ENCODE data around the gene HOXD12. TPM values are rescaled to one million over a fixed set of nuclear protein-coding genes. Genes with fewer than 3 reads are reported as not detected.

HOXD12 gene
- total RNA-seq, 2 donors from 2014 or later, result not detected

DNA sequence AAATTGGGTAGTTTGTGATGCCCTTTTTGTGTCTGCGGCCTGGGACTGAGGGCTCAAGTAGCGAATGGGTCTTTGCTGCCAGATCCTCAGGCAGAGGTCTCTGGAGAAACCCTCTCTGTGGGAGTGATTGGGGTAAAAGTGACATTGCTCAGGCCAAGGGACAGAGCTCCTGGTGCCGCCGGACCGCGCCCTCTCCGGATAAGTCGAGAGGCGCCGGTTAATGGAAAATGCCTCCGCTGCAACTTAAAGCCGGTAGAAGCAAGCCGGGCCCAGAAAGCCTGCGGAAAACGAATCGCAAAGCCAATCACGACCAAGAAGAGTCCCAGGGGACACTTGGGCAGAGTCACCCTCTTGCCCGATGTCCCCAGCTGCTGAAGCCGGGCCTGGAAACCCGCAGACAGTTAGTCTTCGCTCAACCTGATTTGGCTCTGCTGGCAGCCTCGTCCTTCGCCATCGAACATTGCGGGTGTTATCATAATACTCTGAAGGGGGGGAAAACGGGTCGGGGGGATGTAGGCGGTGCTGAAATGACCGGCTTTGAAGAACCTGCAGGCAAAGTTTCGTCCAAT is 352 bp upstream of the HOXD12 start:
- no peak overlapping the region for H3K4me3 ChIP-seq
- no peak overlapping the region for H3K9ac ChIP-seq (ENCODE audit: low read depth in 2 of 2, low read length in 2 of 2)
- no peaks in the 10 kb centered on the region for H3K9me3 ChIP-seq
- no peak for TF ChIP-seq CTCF (IDR thresholded peaks at IDR 0.05)
- peaks cover under 1% of the 10 kb centered on the region for H3K4me1 ChIP-seq
- no peaks in the 10 kb centered on the region for H3K36me3 ChIP-seq
- intact Hi-C loops (cut with DNase I), result no loop called here
- H3K27ac ChIP-seq, result no peak overlapping the region
- peak; percentile 15 for DNase-seq
- H3K27me3 ChIP-seq, result peaks cover 93% of the 10 kb centered on the region

- DNase-seq, result peak; percentile 12
- intact Hi-C loops (cut with DNase I), result no loop called here
- no peaks in the 10 kb centered on the region for H3K36me3 ChIP-seq
- TF ChIP-seq CTCF (IDR thresholded peaks at IDR 0.05), result no peak
- no peak overlapping the region for H3K9ac ChIP-seq (ENCODE audit: low read depth in 2 of 2, low read length in 2 of 2)
- no peaks in the 10 kb centered on the region for H3K9me3 ChIP-seq
- H3K27me3 ChIP-seq, result peaks cover 93% of the 10 kb centered on the region
- H3K4me3 ChIP-seq, result no peak overlapping the region
- no peak overlapping the region for H3K27ac ChIP-seq
- H3K4me1 ChIP-seq, result peaks cover 3% of the 10 kb centered on the region
These were observed 1.0 kb downstream of the HOXD12 start for GRCh38 chr2:176100547-176101140.

GRCh38 chr2:176101216-176101830 is 1.7 kb downstream of the HOXD12 start:
- Histone ChIP-seq H3K27ac (no peak overlapping the region), H3K4me1 (peaks cover 3% of the 10 kb centered on the region), H3K4me3 (no peak overlapping the region), H3K36me3 (no peaks in the 10 kb centered on the region), H3K9me3 (no peaks in the 10 kb centered on the region), H3K9ac (ENCODE audit: low read depth in 2 of 2, low read length in 2 of 2) (no peak overlapping the region), H3K27me3 (peaks cover 93% of the 10 kb centered on the region)
- TF ChIP-seq CTCF (IDR thresholded peaks at IDR 0.05), result no peak
- peak; percentile 13 for DNase-seq
- intact Hi-C loops (cut with DNase I), result no loop called here

DNA sequence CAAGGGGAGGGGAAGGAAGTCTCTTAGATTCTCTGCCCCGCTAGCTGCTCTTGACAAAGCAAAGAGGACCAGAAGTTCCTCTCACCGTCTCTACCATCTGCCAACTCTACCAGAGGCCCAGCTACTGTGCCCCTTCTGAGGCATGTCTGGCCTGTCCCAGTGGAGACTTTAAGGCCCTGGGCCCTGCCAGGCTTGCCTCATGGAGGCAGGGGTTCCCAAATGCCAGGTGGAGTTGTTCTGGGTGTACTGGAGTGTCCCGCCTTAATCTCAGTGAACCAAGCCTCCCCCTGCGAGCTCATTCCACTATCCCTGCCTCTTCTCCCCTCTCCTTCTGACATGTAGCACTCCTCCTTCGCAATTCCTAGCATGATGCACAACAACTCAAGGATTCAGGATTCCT is 2.2 kb downstream of the HOXD12 start:
- Histone ChIP-seq H3K9ac (ENCODE audit: low read depth in 2 of 2, low read length in 2 of 2) (no peak overlapping the region), H3K4me3 (no peak overlapping the region), H3K36me3 (no peaks in the 10 kb centered on the region), H3K9me3 (no peaks in the 10 kb centered on the region), H3K27ac (no peak overlapping the region), H3K4me1 (peaks cover 3% of the 10 kb centered on the region), H3K27me3 (peaks cover 93% of the 10 kb centered on the region)
- no peak for TF ChIP-seq CTCF (IDR thresholded peaks at IDR 0.05)
- intact Hi-C loops (cut with DNase I), result no loop called here
- DNase-seq, result no peak

DNA sequence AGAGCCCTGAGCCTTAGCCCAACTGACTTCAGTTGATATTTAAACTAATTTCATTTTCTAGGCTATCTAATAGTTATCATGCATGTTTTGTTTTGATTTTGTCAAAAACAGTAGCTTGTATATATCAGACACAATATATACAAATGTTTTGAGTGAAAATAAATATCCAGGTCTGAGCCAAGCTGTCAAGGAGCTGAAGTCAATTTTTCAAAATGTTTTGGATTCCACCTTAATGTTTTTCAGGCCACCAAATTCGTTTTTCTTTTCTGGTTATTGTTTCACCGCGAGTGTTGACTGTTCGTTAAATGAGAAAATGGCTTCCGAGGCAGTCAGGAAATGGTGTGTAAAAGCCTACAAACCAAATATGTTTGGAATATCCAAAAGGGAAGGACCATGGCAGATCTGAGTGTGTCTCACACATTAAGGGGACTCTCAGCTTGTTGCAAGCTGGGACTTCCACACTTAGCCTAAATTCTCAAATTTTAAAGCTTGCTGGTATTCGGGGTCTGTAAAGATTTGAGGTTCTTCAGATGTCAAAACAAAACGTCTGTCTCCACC is 2.8 kb downstream of the HOXD12 start:
- no peaks in the 10 kb centered on the region for H3K9me3 ChIP-seq
- no peaks in the 10 kb centered on the region for H3K36me3 ChIP-seq
- H3K27me3 ChIP-seq, result peaks cover 93% of the 10 kb centered on the region
- DNase-seq, result no peak
- no peak overlapping the region for H3K27ac ChIP-seq
- H3K9ac ChIP-seq (ENCODE audit: low read depth in 2 of 2, low read length in 2 of 2), result no peak overlapping the region
- no peak overlapping the region for H3K4me3 ChIP-seq
- intact Hi-C loops (cut with DNase I), result no loop called here
- H3K4me1 ChIP-seq, result peaks cover 3% of the 10 kb centered on the region
- TF ChIP-seq CTCF (IDR thresholded peaks at IDR 0.05), result no peak
